Measurements from ENCODE around the gene SPATA4.

DNA sequence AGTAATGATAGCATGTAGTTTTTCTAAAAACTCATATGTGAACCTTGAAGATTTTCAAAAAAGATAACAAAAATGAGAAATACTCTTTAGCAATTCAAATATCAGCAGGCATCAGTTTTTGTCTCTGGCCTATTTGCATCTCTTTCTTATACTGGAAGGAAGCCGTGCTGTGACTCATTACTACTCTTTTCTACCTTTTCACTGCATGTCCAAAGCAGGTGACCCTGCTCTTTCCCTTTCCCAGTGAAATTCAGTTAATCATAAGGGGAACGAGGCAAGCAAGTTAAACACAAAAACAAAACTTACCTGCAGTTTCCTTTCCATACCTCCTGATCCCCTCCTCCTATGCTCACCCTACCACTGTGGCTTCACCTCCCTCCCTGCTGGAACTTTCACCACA lies 9.3 kb downstream of the SPATA4 start:
- TF ChIP-seq, protein P1, sequence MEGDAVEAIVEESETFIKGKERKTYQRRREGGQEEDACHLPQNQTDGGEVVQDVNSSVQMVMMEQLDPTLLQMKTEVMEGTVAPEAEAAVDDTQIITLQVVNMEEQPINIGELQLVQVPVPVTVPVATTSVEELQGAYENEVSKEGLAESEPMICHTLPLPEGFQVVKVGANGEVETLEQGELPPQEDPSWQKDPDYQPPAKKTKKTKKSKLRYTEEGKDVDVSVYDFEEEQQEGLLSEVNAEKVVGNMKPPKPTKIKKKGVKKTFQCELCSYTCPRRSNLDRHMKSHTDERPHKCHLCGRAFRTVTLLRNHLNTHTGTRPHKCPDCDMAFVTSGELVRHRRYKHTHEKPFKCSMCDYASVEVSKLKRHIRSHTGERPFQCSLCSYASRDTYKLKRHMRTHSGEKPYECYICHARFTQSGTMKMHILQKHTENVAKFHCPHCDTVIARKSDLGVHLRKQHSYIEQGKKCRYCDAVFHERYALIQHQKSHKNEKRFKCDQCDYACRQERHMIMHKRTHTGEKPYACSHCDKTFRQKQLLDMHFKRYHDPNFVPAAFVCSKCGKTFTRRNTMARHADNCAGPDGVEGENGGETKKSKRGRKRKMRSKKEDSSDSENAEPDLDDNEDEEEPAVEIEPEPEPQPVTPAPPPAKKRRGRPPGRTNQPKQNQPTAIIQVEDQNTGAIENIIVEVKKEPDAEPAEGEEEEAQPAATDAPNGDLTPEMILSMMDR (conservative IDR thresholded peaks at IDR 0.05; ENCODE audit: low read length), result no peak
- TF ChIP-seq EZH2phosphoT487 (IDR thresholded peaks at IDR 0.05; ENCODE audit: borderline replicate concordance), result no peak
